Ureter (tissue), 1 donor: ENCODE results near the gene MSI2. TPM values are rescaled to one million over a fixed set of nuclear protein-coding genes. Genes with fewer than 3 reads are reported as not detected.
A peak's percentile ranks its signal among the peaks of the same experiment; 100 is the strongest.

Source experiments
- DNase-seq: peaks from one replicate; pipeline ENCODE4 v3.0.0-alpha.2; 2020; ENCODE audit warnings: low spot score
- total RNA-seq: library from RNA; stranded (reverse); gene quantifications from one replicate; pipeline ENCODE4 v1.2.4, GENCODE V29; 2023
- donor health status: DM: yes; HTN: yes; CAD: no.

Gene MSI2
- total RNA-seq, 1 donor from 2014 or later, result 230 TPM

- peak; percentile 12 for DNase-seq
These were observed 421.5 kb downstream of the MSI2 start for GRCh38 chr17:57677858-57678257.

GRCh38 chr17:57678393-57678792 is 422.1 kb downstream of the MSI2 start:
- DNase-seq, result peak; percentile 32

GRCh38 chr17:57679356-57679755 is 423.0 kb downstream of the MSI2 start:
- no peak for DNase-seq

- DNase-seq, result no peak
These were observed 423.8 kb downstream of the MSI2 start for GRCh38 chr17:57679906-57680695.

- DNase-seq, result no peak
These were observed 426.4 kb downstream of the MSI2 start for GRCh38 chr17:57682701-57683100.

GRCh38 chr17:57684711-57685498 is 428.6 kb downstream of the MSI2 start:
- DNase-seq, result no peak

GRCh38 chr17:57685499-57686132 is 429.3 kb downstream of the MSI2 start:
- DNase-seq, result no peak

- DNase-seq, result no peak
These were observed 431.3 kb downstream of the MSI2 start for GRCh38 chr17:57687642-57688041.

- no peak for DNase-seq
These were observed 432.9 kb downstream of the MSI2 start for GRCh38 chr17:57689254-57689653.

- DNase-seq, result no peak
These were observed 435.6 kb downstream of the MSI2 start for GRCh38 chr17:57691939-57692338.

- DNase-seq, result no peak
These were observed 436.4 kb downstream of the MSI2 start for GRCh38 chr17:57692770-57693169.

GRCh38 chr17:57694051-57694450 is 437.7 kb downstream of the MSI2 start:
- DNase-seq, result no peak

- no peak for DNase-seq
These were observed 439.7 kb downstream of the MSI2 start for GRCh38 chr17:57696050-57696449.

GRCh38 chr17:57697197-57697596 is 440.9 kb downstream of the MSI2 start:
- no peak for DNase-seq

- no peak for DNase-seq
These were observed 441.8 kb downstream of the MSI2 start for GRCh38 chr17:57697891-57698711.

GRCh38 chr17:57699751-57700219 is 443.5 kb downstream of the MSI2 start:
- no peak for DNase-seq

- no peak for DNase-seq
These were observed 444.8 kb downstream of the MSI2 start for GRCh38 chr17:57701124-57701523.

- no peak for DNase-seq
These were observed 446.9 kb downstream of the MSI2 start for GRCh38 chr17:57703273-57703672.

- no peak for DNase-seq
These were observed 448.1 kb downstream of the MSI2 start for GRCh38 chr17:57704448-57704847.

- no peak for DNase-seq
These were observed 449.8 kb downstream of the MSI2 start for GRCh38 chr17:57705921-57706695.

- DNase-seq, result no peak
These were observed 450.4 kb downstream of the MSI2 start for GRCh38 chr17:57706761-57707160.
